ENCODE data around the gene CIITA. TPM values are rescaled to one million over a fixed set of nuclear protein-coding genes. Genes with fewer than 3 reads are reported as not detected.
A peak's percentile ranks its signal among the peaks of the same experiment; 100 is the strongest.

The CIITA gene
- total and polyA plus RNA-seq, 10 of the 15 experiments (the other 5 are each of a cell fraction or from before 2014, with no cell fraction given), result 11.5 to 145 (median 49.7) TPM

- TF ChIP-seq MTA3 (IDR thresholded peaks at IDR 0.05; ENCODE audit: borderline replicate concordance, low read length) (no peak), ATF2 (IDR thresholded peaks at IDR 0.05; ENCODE audit: low read length) (0 out of 2 replicates have a peak, but pooled peaks have one; percentile 13), JUNB (IDR thresholded peaks at IDR 0.05) (no peak), HDAC2 (IDR thresholded peaks at IDR 0.05) (no peak), MTA2 (IDR thresholded peaks at IDR 0.05; ENCODE audit: low read depth) (peak; percentile 72), MEF2A (IDR thresholded peaks at IDR 0.05; ENCODE audit: insufficient read depth, low read depth, low read length) (no peak), ZNF687 (IDR thresholded peaks at IDR 0.05) (peak; percentile 60; the same call in 1 of the 2 replicates), NFYA (IDR thresholded peaks at IDR 0.05; ENCODE audit: borderline replicate concordance, low read depth, low read length) (no peak), SIN3A (IDR thresholded peaks at IDR 0.05; ENCODE audit: low read depth, low read length) (no peak), SKIL (IDR thresholded peaks at IDR 0.05; ENCODE audit: low read depth, poor library complexity, severe bottlenecking) (peak; percentile 61), PML (IDR thresholded peaks at IDR 0.05; ENCODE audit: low read length) (0 out of 2 replicates have a peak, but pooled peaks have one; percentile 15), USF2 (IDR thresholded peaks at IDR 0.05; ENCODE audit: borderline replicate concordance, low read depth, low read length) (no peak; the same call in 1 of the 2 replicates), SPI1 (IDR thresholded peaks at IDR 0.05; ENCODE audit: borderline replicate concordance, insufficient read depth, low read depth, low read length) (peak; percentile 90), PAX8 (IDR thresholded peaks at IDR 0.05) (no peak), REST (IDR thresholded peaks at IDR 0.05; ENCODE audit: low read depth, low read length) (no peak)
These were observed 20.1 kb downstream of the CIITA start (continued) for GRCh38 chr16:10897134-10897533.
